Muscle of leg (tissue), 11 donors: ENCODE results near the gene MIOS. TPM values are rescaled to one million over a fixed set of nuclear protein-coding genes. Genes with fewer than 3 reads are reported as not detected.

Experiments
- DNase-seq: peaks from one replicate; pipeline ENCODE4 v3.0.0; 2013
- H3K27ac ChIP-seq: one replicate; pipeline ENCODE4 v1.5.1; 2013; ENCODE audit warnings: mild to moderate bottlenecking, low read length, control low read depth
- H3K27me3 ChIP-seq: one replicate; pipeline ENCODE4 v1.6.1; 2013; ENCODE audit warnings: low read length; ENCODE audit not compliant: control insufficient read depth, insufficient read depth
- H3K36me3 ChIP-seq: one replicate; pipeline ENCODE4 v1.6.1; 2013; ENCODE audit warnings: low read length; ENCODE audit not compliant: control insufficient read depth, insufficient read depth
- H3K4me1 ChIP-seq: one replicate; pipeline ENCODE4 v1.6.1; 2013; ENCODE audit warnings: low read length; ENCODE audit not compliant: control insufficient read depth, insufficient read depth
- H3K4me3 ChIP-seq: one replicate; pipeline ENCODE4 v1.5.1; 2013; ENCODE audit warnings: low read length, control low read depth
- H3K9me3 ChIP-seq: replicated peaks from 2 replicates; pipeline ENCODE4 v1.6.1; 2013; ENCODE audit warnings: low read depth, low read length; ENCODE audit not compliant: control insufficient read depth
- WGBS: methylation state at CpG from one replicate; pipeline ENCODE4 v1.1.5; 2013; ENCODE audit warnings: missing lambda C conversion rate; ENCODE audit not compliant: insufficient coverage; 5-methylcytosine and 5-hydroxymethylcytosine counted together
- polyA plus RNA-seq, 8 donors: library from polyadenylated mRNA; unstranded; fragments of 120-200 nt; gene quantifications; one replicate each; pipeline versions ENCODE4 v1.2.1 to v1.2.3, GENCODE V29; 2013; ENCODE audit warnings: inconsistent platforms in 1 of 8, low replicate concordance in 1 of 8; ENCODE audit not compliant: insufficient read length in 8 of 8, insufficient read depth in 1 of 8
- total RNA-seq: library from RNA; stranded (reverse); fragments of 120-200 nt; gene quantifications from one replicate; pipeline ENCODE4 v1.2.4, GENCODE V29; 2013

Gene MIOS
- total and polyA plus RNA-seq, 9 donors, result 20.7 to 32.6 (median 27.2) TPM

- Histone ChIP-seq H3K4me1 (no peaks in the 10 kb centered on the region), H3K27ac (no peak overlapping the region), H3K4me3 (no peak overlapping the region), H3K27me3 (peaks cover 2% of the 10 kb centered on the region), H3K9me3 (no peaks in the 10 kb centered on the region), H3K36me3 (no peaks in the 10 kb centered on the region)
- WGBS, result 83% methylated on average over 2 of the region's 4 CpGs
- no peak for DNase-seq
Measured at GRCh38 chr7:7529328-7529727, 37.4 kb upstream of the MIOS start.

- H3K4me1 ChIP-seq, result no peaks in the 10 kb centered on the region
- H3K27ac ChIP-seq, result no peak overlapping the region
- no CpG with 5 or more reads among the region's 3 CpGs for WGBS
- no peaks in the 10 kb centered on the region for H3K9me3 ChIP-seq
- DNase-seq, result peak; percentile 70
- H3K27me3 ChIP-seq, result peaks cover 2% of the 10 kb centered on the region
- no peaks in the 10 kb centered on the region for H3K36me3 ChIP-seq
- no peak overlapping the region for H3K4me3 ChIP-seq
Measured at GRCh38 chr7:7533831-7534430, 32.8 kb upstream of the MIOS start.

GRCh38 chr7:7535691-7536090 lies 31.0 kb upstream of the MIOS start, which contains the start of gene COL28A1:
COL28A1 (minus strand) TSS chr7:7535873; CDS start chr7:7532875, 2,998 bp downstream.
- Histone ChIP-seq H3K9me3 (no peaks in the 10 kb centered on the region), H3K27me3 (no peaks in the 10 kb centered on the region), H3K27ac (no peak within 1 kb of the TSS), H3K4me3 (no peak within 1 kb of the TSS), H3K4me1 (no peaks in the 10 kb centered on the region), H3K36me3 (no peaks in the 10 kb centered on the region)
- 13% methylated on average over 1 of the region's 1 CpG for WGBS
- no peak for DNase-seq

- no peaks in the 10 kb centered on the region for H3K27me3 ChIP-seq
- no peaks in the 10 kb centered on the region for H3K4me1 ChIP-seq
- WGBS, result no CpG with 5 or more reads among the region's 5 CpGs
- H3K36me3 ChIP-seq, result no peaks in the 10 kb centered on the region
- no peaks in the 10 kb centered on the region for H3K9me3 ChIP-seq
- H3K27ac ChIP-seq, result no peak overlapping the region
- no peak overlapping the region for H3K4me3 ChIP-seq
- DNase-seq, result no peak
Measured at GRCh38 chr7:7536396-7537019, 30.2 kb upstream of the MIOS start.

GRCh38 chr7:7537711-7538110 lies 29.0 kb upstream of the MIOS start:
- no peak overlapping the region for H3K4me3 ChIP-seq
- no peaks in the 10 kb centered on the region for H3K4me1 ChIP-seq
- no peaks in the 10 kb centered on the region for H3K9me3 ChIP-seq
- H3K27ac ChIP-seq, result no peak overlapping the region
- H3K36me3 ChIP-seq, result no peaks in the 10 kb centered on the region
- WGBS, result no CpG with 5 or more reads among the region's 2 CpGs
- DNase-seq, result no peak
- H3K27me3 ChIP-seq, result no peaks in the 10 kb centered on the region

- Histone ChIP-seq H3K27me3 (no peaks in the 10 kb centered on the region), H3K9me3 (no peaks in the 10 kb centered on the region), H3K4me3 (no peak overlapping the region), H3K36me3 (no peaks in the 10 kb centered on the region), H3K4me1 (no peaks in the 10 kb centered on the region), H3K27ac (no peak overlapping the region)
- no CpG with 5 or more reads among the region's 4 CpGs for WGBS
- no peak for DNase-seq
Measured at GRCh38 chr7:7539152-7539551, 27.5 kb upstream of the MIOS start.

- Histone ChIP-seq H3K4me1 (no peaks in the 10 kb centered on the region), H3K9me3 (no peaks in the 10 kb centered on the region), H3K4me3 (no peak overlapping the region), H3K36me3 (no peaks in the 10 kb centered on the region), H3K27ac (no peak overlapping the region), H3K27me3 (no peaks in the 10 kb centered on the region)
- WGBS, result 100% methylated on average over 1 of the region's 4 CpGs
- no peak for DNase-seq
Measured at GRCh38 chr7:7539711-7540110, 27.0 kb upstream of the MIOS start.

GRCh38 chr7:7542251-7542835 lies 24.3 kb upstream of the MIOS start:
- Histone ChIP-seq H3K9me3 (no peaks in the 10 kb centered on the region), H3K27ac (no peak overlapping the region), H3K27me3 (no peaks in the 10 kb centered on the region), H3K4me3 (no peak overlapping the region), H3K4me1 (no peaks in the 10 kb centered on the region), H3K36me3 (no peaks in the 10 kb centered on the region)
- WGBS, result 83% methylated on average over 3 of the region's 4 CpGs
- DNase-seq, result no peak

GRCh38 chr7:7548407-7548806 lies 18.3 kb upstream of the MIOS start:
- Histone ChIP-seq H3K4me1 (no peaks in the 10 kb centered on the region), H3K27ac (no peak overlapping the region), H3K4me3 (no peak overlapping the region), H3K27me3 (no peaks in the 10 kb centered on the region), H3K36me3 (no peaks in the 10 kb centered on the region), H3K9me3 (no peaks in the 10 kb centered on the region)
- 100% methylated on average over 2 of the region's 3 CpGs for WGBS
- DNase-seq, result no peak

- no peak overlapping the region for H3K4me3 ChIP-seq
- no peaks in the 10 kb centered on the region for H3K36me3 ChIP-seq
- WGBS, result no CpG with 5 or more reads among the region's 3 CpGs
- DNase-seq, result no peak
- H3K4me1 ChIP-seq, result peaks cover 6% of the 10 kb centered on the region
- no peaks in the 10 kb centered on the region for H3K27me3 ChIP-seq
- H3K27ac ChIP-seq, result no peak overlapping the region
- H3K9me3 ChIP-seq, result no peaks in the 10 kb centered on the region
Measured at GRCh38 chr7:7550663-7551062, 16.0 kb upstream of the MIOS start.
